Ascending aorta (tissue), 2 donors: ENCODE results near the gene RABIF. TPM values are rescaled to one million over a fixed set of nuclear protein-coding genes. Genes with fewer than 3 reads are reported as not detected.

Experiments
- DNase-seq, 2 donors: peaks; one replicate each; pipeline ENCODE4 v3.0.0-alpha.2; 2019; ENCODE audit warnings: low spot score in 2 of 2
- H3K27ac ChIP-seq, 2 donors: fragments of 200-600 bp; sonication (generic); one replicate each; pipeline ENCODE4 v1.5.1; 2016 to 2017; ENCODE audit warnings: mild to moderate bottlenecking in 1 of 2
- H3K27me3 ChIP-seq: fragments of 200-600 bp; sonication (generic); one replicate; pipeline ENCODE4 v1.5.1; 2017
- H3K36me3 ChIP-seq, 2 donors: fragments of 200-600 bp; sonication (generic); one replicate each; pipeline ENCODE4 v1.5.1; 2016
- H3K4me1 ChIP-seq, 2 donors: fragments of 200-600 bp; sonication (generic); one replicate each; pipeline ENCODE4 v1.5.1; 2016 to 2017; ENCODE audit warnings: mild to moderate bottlenecking in 1 of 2
- H3K4me3 ChIP-seq, 2 donors: fragments of 200-600 bp; sonication (generic); one replicate each; pipeline ENCODE4 v1.5.1; 2016 to 2017; ENCODE audit warnings: mild to moderate bottlenecking in 1 of 2
- H3K9me3 ChIP-seq, 2 donors: fragments of 200-600 bp; sonication (generic); one replicate each; pipeline ENCODE4 v1.5.1; 2016
- intact Hi-C: fragments of 100-400 bp; cut with DNase I; formaldehyde crosslinking; loops from one replicate; pipeline ENCODE4 v1.15.1; 2023
- total RNA-seq: library from RNA; depleted of rRNA; stranded (reverse); fragments of >200 nt; gene quantifications from one replicate; pipeline ENCODE4 v1.1.0, GENCODE V29; 2016
- TF ChIP-seq, protein P1 (sequence below), 3 experiments: fragments of 200-600 bp in 2 of 3; fragments of 450-650 bp in 1 of 3; sonication (generic) in 2 of 3; IDR thresholded peaks; one replicate each; pipeline ENCODE4 v1.5.1; 2016 to 2019; ENCODE audit warnings: antibody characterized with exemption in 3 of 3, mild to moderate bottlenecking in 1 of 3, moderate library complexity in 1 of 3

RABIF gene
- total RNA-seq, 1 donor from 2014 or later: 1.9 TPM

- no peak for DNase-seq
- peaks cover 3 to 5% of the 10 kb centered on the region in 2 donors for H3K4me1 ChIP-seq
- no peak overlapping the region for H3K4me3 ChIP-seq
- no peak overlapping the region for H3K27ac ChIP-seq
- intact Hi-C loops: no loop called here
- H3K27me3 ChIP-seq: no peaks in the 10 kb centered on the region
- no peaks in the 10 kb centered on the region for H3K36me3 ChIP-seq
- TF ChIP-seq, protein P1, sequence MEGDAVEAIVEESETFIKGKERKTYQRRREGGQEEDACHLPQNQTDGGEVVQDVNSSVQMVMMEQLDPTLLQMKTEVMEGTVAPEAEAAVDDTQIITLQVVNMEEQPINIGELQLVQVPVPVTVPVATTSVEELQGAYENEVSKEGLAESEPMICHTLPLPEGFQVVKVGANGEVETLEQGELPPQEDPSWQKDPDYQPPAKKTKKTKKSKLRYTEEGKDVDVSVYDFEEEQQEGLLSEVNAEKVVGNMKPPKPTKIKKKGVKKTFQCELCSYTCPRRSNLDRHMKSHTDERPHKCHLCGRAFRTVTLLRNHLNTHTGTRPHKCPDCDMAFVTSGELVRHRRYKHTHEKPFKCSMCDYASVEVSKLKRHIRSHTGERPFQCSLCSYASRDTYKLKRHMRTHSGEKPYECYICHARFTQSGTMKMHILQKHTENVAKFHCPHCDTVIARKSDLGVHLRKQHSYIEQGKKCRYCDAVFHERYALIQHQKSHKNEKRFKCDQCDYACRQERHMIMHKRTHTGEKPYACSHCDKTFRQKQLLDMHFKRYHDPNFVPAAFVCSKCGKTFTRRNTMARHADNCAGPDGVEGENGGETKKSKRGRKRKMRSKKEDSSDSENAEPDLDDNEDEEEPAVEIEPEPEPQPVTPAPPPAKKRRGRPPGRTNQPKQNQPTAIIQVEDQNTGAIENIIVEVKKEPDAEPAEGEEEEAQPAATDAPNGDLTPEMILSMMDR (IDR thresholded peaks at IDR 0.05): no peak
- H3K9me3 ChIP-seq: no peaks in the 10 kb centered on the region
Measured at GRCh38 chr1:202858789-202859414, 30.0 kb downstream of the RABIF start.

DNA sequence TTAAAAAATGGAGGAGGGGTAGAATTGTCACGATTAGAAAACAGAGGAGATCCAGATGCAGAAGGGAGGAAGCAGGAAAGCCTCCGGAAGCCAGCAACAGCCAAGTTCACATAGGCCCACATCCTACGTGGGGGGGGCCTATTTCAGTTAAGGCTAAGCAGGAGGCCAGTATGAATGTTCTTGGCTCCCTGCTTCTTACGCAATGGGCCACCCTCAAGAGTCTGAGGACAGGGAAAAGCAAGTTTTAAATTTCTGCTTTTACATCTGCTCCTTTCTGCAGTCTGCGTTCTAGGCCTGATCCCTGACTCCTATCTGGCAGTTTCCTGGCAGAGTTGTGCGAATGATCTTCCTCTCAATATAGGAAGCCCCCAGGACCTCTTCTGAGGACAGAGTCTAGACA, 30.6 kb downstream of the RABIF start:
- TF ChIP-seq, protein P1 (IDR thresholded peaks at IDR 0.05): no peak
- DNase-seq: peak in 1 of 2 donors; percentile 73
- Histone ChIP-seq H3K9me3 (no peaks in the 10 kb centered on the region), H3K4me3 (no peak overlapping the region), H3K27ac (no peak overlapping the region), H3K27me3 (no peaks in the 10 kb centered on the region), H3K4me1 (peaks cover 3 to 5% of the 10 kb centered on the region in 2 donors), H3K36me3 (no peaks in the 10 kb centered on the region)
- intact Hi-C loops: no loop called here

DNA sequence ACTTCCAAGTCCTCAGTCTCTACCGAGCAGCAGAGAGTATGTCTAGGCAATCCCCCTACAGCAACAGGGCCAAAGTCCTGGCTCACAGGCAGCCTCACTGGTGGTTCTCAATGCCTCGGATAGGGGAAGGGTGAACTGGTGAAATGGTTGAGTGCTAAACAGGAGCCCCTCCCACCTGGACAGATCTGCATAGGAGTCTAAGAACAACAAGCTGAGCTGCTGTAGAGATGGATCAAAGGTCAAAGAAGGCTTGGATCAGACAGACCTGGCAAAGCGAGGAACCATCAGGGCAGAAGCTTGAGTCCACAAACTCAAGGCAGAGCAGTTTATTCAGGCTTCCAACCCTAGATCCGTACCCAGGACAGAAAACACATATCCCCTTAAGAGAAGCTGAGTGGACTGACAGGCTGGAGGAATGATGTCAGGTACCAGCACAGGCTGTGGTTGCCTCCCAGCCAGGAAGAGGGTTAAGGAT, 31.8 kb downstream of the RABIF start:
- Histone ChIP-seq H3K27me3 (no peaks in the 10 kb centered on the region), H3K9me3 (no peaks in the 10 kb centered on the region), H3K36me3 (no peaks in the 10 kb centered on the region), H3K4me1 (peaks cover 3 to 5% of the 10 kb centered on the region in 2 donors), H3K4me3 (no peak overlapping the region), H3K27ac (no peak overlapping the region)
- TF ChIP-seq, protein P1 (IDR thresholded peaks at IDR 0.05): no peak
- intact Hi-C loops: no loop called here
- no peak for DNase-seq

GRCh38 chr1:202856014-202856413, 32.9 kb downstream of the RABIF start:
- TF ChIP-seq, protein P1 (IDR thresholded peaks at IDR 0.05): no peak
- intact Hi-C loops: no loop called here
- no peak overlapping the region for H3K4me3 ChIP-seq
- DNase-seq: no peak
- H3K9me3 ChIP-seq: no peaks in the 10 kb centered on the region
- no peaks in the 10 kb centered on the region for H3K36me3 ChIP-seq
- no peaks in the 10 kb centered on the region for H3K27me3 ChIP-seq
- peaks cover 2 to 3% of the 10 kb centered on the region in 2 donors for H3K4me1 ChIP-seq
- H3K27ac ChIP-seq: no peak overlapping the region

DNA sequence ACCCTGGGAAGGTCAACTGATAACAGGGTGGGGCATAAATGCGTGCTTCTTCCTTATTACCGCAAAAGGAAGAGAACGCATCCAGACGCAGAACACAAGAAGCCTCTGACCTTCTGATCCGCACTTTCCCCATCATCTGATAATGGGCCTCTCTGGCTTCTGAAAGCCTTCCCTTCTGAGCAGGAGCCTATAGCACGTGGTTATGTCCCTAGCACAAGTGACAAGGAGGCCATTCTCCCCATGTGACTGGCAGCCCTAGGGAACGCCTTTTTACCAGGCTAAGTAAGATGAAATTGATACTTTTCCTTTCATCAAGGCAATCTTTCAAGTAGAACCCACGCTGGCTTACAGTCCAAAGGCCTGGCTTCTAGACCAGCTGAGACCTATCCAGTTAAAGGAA, 34.2 kb downstream of the RABIF start:
- Histone ChIP-seq H3K27ac (no peak overlapping the region), H3K36me3 (no peaks in the 10 kb centered on the region), H3K4me3 (no peak overlapping the region), H3K9me3 (no peaks in the 10 kb centered on the region), H3K27me3 (no peaks in the 10 kb centered on the region), H3K4me1 (no peaks in the 10 kb centered on the region)
- intact Hi-C loops: no loop called here
- TF ChIP-seq, protein P1 (IDR thresholded peaks at IDR 0.05): no peak
- no peak for DNase-seq
